ENCODE measurements around the gene PSMF1. TPM values are rescaled to one million over a fixed set of nuclear protein-coding genes. Genes with fewer than 3 reads are reported as not detected.

Gene PSMF1
- total and polyA plus RNA-seq, 9 of the 15 experiments (the other 6 are each of a cell fraction or from before 2014, with no cell fraction given) = 8.5 to 192 (median 33.2) TPM

GRCh38 chr20:1203630-1204029 is 85.2 kb downstream of the PSMF1 start:
- Histone ChIP-seq H3K36me3 (ENCODE audit: control insufficient read depth, insufficient read depth, low read length) (no peaks in the 10 kb centered on the region), H3K79me2 (ENCODE audit: control insufficient read depth, insufficient read depth, low read length) (no peaks in the 10 kb centered on the region), H3K27ac (ENCODE audit: extremely low read depth, low read depth, low read length) (no peak overlapping the region), H2AFZ (ENCODE audit: low read depth, low read length) (no peak overlapping the region), H4K20me1 (replicated peaks; ENCODE audit: control insufficient read depth, insufficient read depth, low read length) (no peaks in the 10 kb centered on the region), H3K4me1 (replicated peaks in 1 of 2; ENCODE audit: control insufficient read depth in 2 of 2, insufficient read depth in 2 of 2, low read length in 2 of 2) (peaks cover 4% of the 10 kb centered on the region in 2 experiments; a peak in 2 of 5 replicates), H3K9me1 (ENCODE audit: control insufficient read depth, insufficient read depth, low read length) (no peaks in the 10 kb centered on the region), H3K4me3 (no peak overlapping the region), H3K27me3 (ENCODE audit: control insufficient read depth in 2 of 2, insufficient read depth in 2 of 2, low read length in 2 of 2) (no peaks in the 10 kb centered on the region), H3K9ac (ENCODE audit: insufficient read depth in 1 of 2, low read depth in 2 of 2, low read length in 2 of 2) (no peak overlapping the region; a peak in 1 of 4 replicates), H3K4me2 (ENCODE audit: insufficient read depth, low read length) (no peak overlapping the region), H3K9me3 (replicated peaks; ENCODE audit: control insufficient read depth, insufficient read depth, low read depth, low read length) (no peaks in the 10 kb centered on the region)
- intact Hi-C loops (cut with micrococcal nuclease) (no loop called here), in situ Hi-C loops (cut with MboI) (no loop called here)
- ATAC-seq = no peak
- no peak for DNase-seq (ENCODE audit: extremely low read depth in 1 of 4, low spot score in 3 of 4)
- POLR2A ChIA-PET = interaction anchor here (0.7 to 1.2 kb wide), 3 partner anchors 8 to 368 kb away, joined by 3 read pairs; no protein-coding TSS in a partner anchor
- FAIRE-seq = no peak
- 34% methylated on average over 3 of the region's 5 CpGs for WGBS (ENCODE audit: insufficient coverage, low coverage, missing lambda C conversion rate)
- CTCF ChIA-PET (ENCODE audit: low intra/inter-chr PET ratio) = no interaction called here
- no TSS peak for BruUV-seq (replicated peaks)
- TF ChIP-seq ZBTB43 (CRISPR knock-in tag; IDR thresholded peaks at IDR 0.05) = no peak
- no peak for TF ChIP-seq RFX1 (IDR thresholded peaks at IDR 0.05)
- TF ChIP-seq CREB5 (CRISPR knock-in tag; IDR thresholded peaks at IDR 0.05) = no peak
- TF ChIP-seq STAT5B (CRISPR knock-in tag; IDR thresholded peaks at IDR 0.05) = no peak
- no peak for TF ChIP-seq GTF3C2 (IDR thresholded peaks at IDR 0.05; ENCODE audit: borderline replicate concordance, extremely low read depth, insufficient read length)
- no peak for TF ChIP-seq SMAD4 (CRISPR knock-in tag; conservative IDR thresholded peaks at IDR 0.05)
- no peak for TF ChIP-seq TCF7L2 (IDR thresholded peaks at IDR 0.05; ENCODE audit: low read depth, low read length)
- no peak for TF ChIP-seq ZFPM2 (CRISPR knock-in tag; IDR thresholded peaks at IDR 0.05)
- TF ChIP-seq CBX3 (IDR thresholded peaks at IDR 0.05; ENCODE audit: borderline replicate concordance in 1 of 2, low read length in 2 of 2) = no peak
- TF ChIP-seq TRIM25 (IDR thresholded peaks at IDR 0.05; ENCODE audit: borderline replicate concordance) = no peak
- TF ChIP-seq ZBTB33 (CRISPR knock-in tag; IDR thresholded peaks at IDR 0.05) = no peak
- no peak for TF ChIP-seq FOS (IDR thresholded peaks at IDR 0.05; ENCODE audit: extremely low read depth, insufficient read length)
- no peak for TF ChIP-seq POLR3A (IDR thresholded peaks at IDR 0.05; ENCODE audit: borderline replicate concordance, extremely low read depth, insufficient read depth, insufficient read length)
